HFF-Myc (cell line): ENCODE results near the gene CYP4V2.

Source experiments
- DNase-seq: peaks from one replicate; pipeline ENCODE4 v3.0.0-alpha.2; 2011; ENCODE audit warnings: low read depth; ENCODE audit errors: extremely low read depth
- H3K4me3 ChIP-seq: replicated peaks from 2 replicates; pipeline ENCODE4 v1.5.1; 2011; ENCODE audit warnings: low read depth, mild to moderate bottlenecking, control low read depth, low read length
- CTCF ChIP-seq: IDR thresholded peaks from 2 replicates; pipeline ENCODE4 v1.5.1; 2012; ENCODE audit warnings: mild to moderate bottlenecking, low read depth, low read length, control low read depth; ENCODE audit errors: missing control alignments

The CYP4V2 gene

GRCh38 chr4:186172546-186172945, 18.8 kb upstream of the CYP4V2 start:
- no peak overlapping the region for H3K4me3 ChIP-seq
- TF ChIP-seq CTCF: no peak
- no peak for DNase-seq

- no peak overlapping the region for H3K4me3 ChIP-seq
- DNase-seq: no peak
- no peak for TF ChIP-seq CTCF
Observed at GRCh38 chr4:186188107-186188506, 3.3 kb upstream of the CYP4V2 start.

- H3K4me3 ChIP-seq: no peak overlapping the region
- TF ChIP-seq CTCF: no peak
- DNase-seq: no peak
Observed at GRCh38 chr4:186189656-186190055, 1.7 kb upstream of the CYP4V2 start.

GRCh38 chr4:186190581-186191199, 677 bp upstream of the CYP4V2 start:
- H3K4me3 ChIP-seq: peak overlapping the region; percentile 62
- TF ChIP-seq CTCF: no peak
- DNase-seq: no peak

- H3K4me3 ChIP-seq: peak overlapping the region; percentile 62
- TF ChIP-seq CTCF: no peak
- no peak for DNase-seq
Observed at GRCh38 chr4:186192066-186192612, 772 bp downstream of the CYP4V2 start.

- no peak for DNase-seq
- H3K4me3 ChIP-seq: no peak overlapping the region
- TF ChIP-seq CTCF: no peak
Observed at GRCh38 chr4:186193851-186194250, 2.5 kb downstream of the CYP4V2 start.

- no peak for DNase-seq
- TF ChIP-seq CTCF: no peak
- H3K4me3 ChIP-seq: no peak overlapping the region
Observed at GRCh38 chr4:186196063-186196462, 4.7 kb downstream of the CYP4V2 start.
